SK-N-SH treated with all-trans-retinoic acid at 6 μM for 48 hours (cell line): ENCODE results near the gene SCN1A.

Experiments
- ATAC-seq: fragments of 200-7000 bp; cut with Tn5 transposase; 3 replicates; pipeline ENCODE4 v1.9.1; 2020; ENCODE audit warnings: mild to moderate bottlenecking, moderate library complexity
- ARNTL ChIP-seq: fragments of 450-650 bp; formaldehyde crosslinking; IDR thresholded peaks from 2 replicates; pipeline ENCODE4 v1.5.0; 2020; ENCODE audit warnings: low read depth, mild to moderate bottlenecking, moderate library complexity, borderline replicate concordance
- BACH2 ChIP-seq: fragments of 250-450 bp; sonication (Bioruptor Pico); IDR thresholded peaks from 2 replicates; pipeline ENCODE4 v1.9.0; 2021; ENCODE audit warnings: mild to moderate bottlenecking, borderline replicate concordance
- CSDC2 ChIP-seq: fragments of 250-450 bp; sonication (Bioruptor Pico); IDR thresholded peaks from 2 replicates; pipeline ENCODE4 v1.5.0; 2020; ENCODE audit warnings: mild to moderate bottlenecking, moderate library complexity
- CSRNP3 ChIP-seq: fragments of 250-450 bp; sonication (Bioruptor Pico); IDR thresholded peaks from 2 replicates; pipeline ENCODE4 v1.5.1; 2021; ENCODE audit warnings: mild to moderate bottlenecking, moderate library complexity
- ESRRG ChIP-seq: fragments of 250-450 bp; sonication (Bioruptor Pico); IDR thresholded peaks from 2 replicates; pipeline ENCODE4 v1.6.1; 2021; ENCODE audit warnings: mild to moderate bottlenecking
- GLIS3 ChIP-seq: fragments of 250-450 bp; sonication (Bioruptor Pico); IDR thresholded peaks from 2 replicates; pipeline ENCODE4 v1.5.0; 2020; ENCODE audit warnings: mild to moderate bottlenecking, moderate library complexity
- ISL1 ChIP-seq: fragments of 250-450 bp; sonication (Bioruptor Pico); IDR thresholded peaks from 2 replicates; pipeline ENCODE4 v2.1.2; 2022; ENCODE audit warnings: mild to moderate bottlenecking, moderate library complexity
- OSR1 ChIP-seq: fragments of 250-450 bp; sonication (Bioruptor Pico); IDR thresholded peaks from 2 replicates; pipeline ENCODE4 v1.8.0; 2022; ENCODE audit warnings: moderate library complexity, mild to moderate bottlenecking, inconsistent platforms
- PATZ1 ChIP-seq: fragments of 250-450 bp; sonication (Bioruptor Pico); IDR thresholded peaks from 2 replicates; pipeline ENCODE4 v1.8.0; 2020; ENCODE audit warnings: mild to moderate bottlenecking, moderate library complexity, borderline replicate concordance
- PPARA ChIP-seq: fragments of 250-450 bp; sonication (Bioruptor Pico); IDR thresholded peaks from 2 replicates; pipeline ENCODE4 v1.5.0; 2020; ENCODE audit warnings: mild to moderate bottlenecking, borderline replicate concordance
- RARB ChIP-seq: fragments of 250-450 bp; sonication (Bioruptor Pico); IDR thresholded peaks from 2 replicates; pipeline ENCODE4 v1.8.0; 2021; ENCODE audit warnings: mild to moderate bottlenecking, moderate library complexity
- SNAI2 ChIP-seq: fragments of 250-450 bp; sonication (Bioruptor Pico); IDR thresholded peaks from 2 replicates; pipeline ENCODE4 v1.5.0; 2020; ENCODE audit warnings: mild to moderate bottlenecking, moderate library complexity
- TCF4 ChIP-seq: fragments of 250-450 bp; sonication (Bioruptor Pico); IDR thresholded peaks from 2 replicates; pipeline ENCODE4 v1.8.0; 2021; ENCODE audit warnings: mild to moderate bottlenecking, moderate library complexity, borderline replicate concordance
- TOX ChIP-seq: fragments of 250-450 bp; sonication (Bioruptor Pico); IDR thresholded peaks from 2 replicates; pipeline ENCODE4 v1.8.0; 2021; ENCODE audit warnings: mild to moderate bottlenecking, moderate library complexity, borderline replicate concordance
- ZC3H10 ChIP-seq: fragments of 250-450 bp; sonication (Bioruptor Pico); IDR thresholded peaks from 2 replicates; pipeline ENCODE4 v1.5.1; 2021; ENCODE audit warnings: mild to moderate bottlenecking, moderate library complexity
- ZFP3 ChIP-seq: fragments of 250-450 bp; sonication (Bioruptor Pico); IDR thresholded peaks from 2 replicates; pipeline ENCODE4 v1.5.0; 2020; ENCODE audit warnings: mild to moderate bottlenecking, moderate library complexity
- ZFP30 ChIP-seq: fragments of 450-650 bp; formaldehyde crosslinking; IDR thresholded peaks from 2 replicates; pipeline ENCODE4 v1.5.0; 2022; ENCODE audit warnings: mild to moderate bottlenecking, moderate library complexity
- ZNF565 ChIP-seq: fragments of 450-650 bp; formaldehyde crosslinking; conservative IDR thresholded peaks from 2 replicates; pipeline ENCODE4 v1.5.0; 2020; ENCODE audit warnings: low read depth, mild to moderate bottlenecking, moderate library complexity
- ZNF70 ChIP-seq: fragments of 450-650 bp; formaldehyde crosslinking; IDR thresholded peaks from 2 replicates; pipeline ENCODE4 v1.5.0; 2020; ENCODE audit warnings: mild to moderate bottlenecking, moderate library complexity
- ZNF8 ChIP-seq: fragments of 450-650 bp; formaldehyde crosslinking; IDR thresholded peaks from 2 replicates; pipeline ENCODE4 v1.5.0; 2020; ENCODE audit warnings: mild to moderate bottlenecking, moderate library complexity
- TF ChIP-seq, protein P1 (sequence below): fragments of 250-450 bp; sonication (Bioruptor Pico); IDR thresholded peaks from 2 replicates; pipeline ENCODE4 v1.5.0; 2020; ENCODE audit warnings: mild to moderate bottlenecking, moderate library complexity
- TF ChIP-seq, protein P2 (sequence below): fragments of 250-450 bp; sonication (Bioruptor Pico); IDR thresholded peaks from 2 replicates; pipeline ENCODE4 v1.8.0; 2021; ENCODE audit warnings: low read depth, mild to moderate bottlenecking, moderate library complexity, borderline replicate concordance

Gene SCN1A

GRCh38 chr2:165952085-165952484 lies 175.7 kb downstream of the SCN1A start:
- TF ChIP-seq ZNF565 (CRISPR knock-in tag) (no peak), SNAI2 (no peak), ARNTL (CRISPR knock-in tag) (no peak), TCF4 (CRISPR knock-in tag) (no peak), CSRNP3 (CRISPR knock-in tag) (no peak), ESRRG (CRISPR knock-in tag) (no peak), OSR1 (no peak), ZNF70 (no peak), PATZ1 (CRISPR knock-in tag) (no peak), GLIS3 (CRISPR knock-in tag) (no peak), ZFP30 (CRISPR knock-in tag) (no peak), ZNF8 (CRISPR knock-in tag) (no peak), PPARA (no peak), RARB (no peak), BACH2 (no peak), ZFP3 (CRISPR knock-in tag) (no peak), ZC3H10 (CRISPR knock-in tag) (no peak)
- TF ChIP-seq, protein P1, sequence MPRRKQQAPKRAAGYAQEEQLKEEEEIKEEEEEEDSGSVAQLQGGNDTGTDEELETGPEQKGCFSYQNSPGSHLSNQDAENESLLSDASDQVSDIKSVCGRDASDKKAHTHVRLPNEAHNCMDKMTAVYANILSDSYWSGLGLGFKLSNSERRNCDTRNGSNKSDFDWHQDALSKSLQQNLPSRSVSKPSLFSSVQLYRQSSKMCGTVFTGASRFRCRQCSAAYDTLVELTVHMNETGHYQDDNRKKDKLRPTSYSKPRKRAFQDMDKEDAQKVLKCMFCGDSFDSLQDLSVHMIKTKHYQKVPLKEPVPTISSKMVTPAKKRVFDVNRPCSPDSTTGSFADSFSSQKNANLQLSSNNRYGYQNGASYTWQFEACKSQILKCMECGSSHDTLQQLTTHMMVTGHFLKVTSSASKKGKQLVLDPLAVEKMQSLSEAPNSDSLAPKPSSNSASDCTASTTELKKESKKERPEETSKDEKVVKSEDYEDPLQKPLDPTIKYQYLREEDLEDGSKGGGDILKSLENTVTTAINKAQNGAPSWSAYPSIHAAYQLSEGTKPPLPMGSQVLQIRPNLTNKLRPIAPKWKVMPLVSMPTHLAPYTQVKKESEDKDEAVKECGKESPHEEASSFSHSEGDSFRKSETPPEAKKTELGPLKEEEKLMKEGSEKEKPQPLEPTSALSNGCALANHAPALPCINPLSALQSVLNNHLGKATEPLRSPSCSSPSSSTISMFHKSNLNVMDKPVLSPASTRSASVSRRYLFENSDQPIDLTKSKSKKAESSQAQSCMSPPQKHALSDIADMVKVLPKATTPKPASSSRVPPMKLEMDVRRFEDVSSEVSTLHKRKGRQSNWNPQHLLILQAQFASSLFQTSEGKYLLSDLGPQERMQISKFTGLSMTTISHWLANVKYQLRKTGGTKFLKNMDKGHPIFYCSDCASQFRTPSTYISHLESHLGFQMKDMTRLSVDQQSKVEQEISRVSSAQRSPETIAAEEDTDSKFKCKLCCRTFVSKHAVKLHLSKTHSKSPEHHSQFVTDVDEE (CRISPR knock-in tag), result no peak
- TF ChIP-seq, protein P2, sequence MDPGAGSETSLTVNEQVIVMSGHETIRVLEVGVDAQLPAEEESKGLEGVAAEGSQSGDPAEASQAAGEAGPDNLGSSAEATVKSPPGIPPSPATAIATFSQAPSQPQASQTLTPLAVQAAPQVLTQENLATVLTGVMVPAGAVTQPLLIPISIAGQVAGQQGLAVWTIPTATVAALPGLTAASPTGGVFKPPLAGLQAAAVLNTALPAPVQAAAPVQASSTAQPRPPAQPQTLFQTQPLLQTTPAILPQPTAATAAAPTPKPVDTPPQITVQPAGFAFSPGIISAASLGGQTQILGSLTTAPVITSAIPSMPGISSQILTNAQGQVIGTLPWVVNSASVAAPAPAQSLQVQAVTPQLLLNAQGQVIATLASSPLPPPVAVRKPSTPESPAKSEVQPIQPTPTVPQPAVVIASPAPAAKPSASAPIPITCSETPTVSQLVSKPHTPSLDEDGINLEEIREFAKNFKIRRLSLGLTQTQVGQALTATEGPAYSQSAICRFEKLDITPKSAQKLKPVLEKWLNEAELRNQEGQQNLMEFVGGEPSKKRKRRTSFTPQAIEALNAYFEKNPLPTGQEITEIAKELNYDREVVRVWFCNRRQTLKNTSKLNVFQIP, result no peak
- no peak for ATAC-seq

- no peak for TF ChIP-seq ZNF8 (CRISPR knock-in tag)
- no peak for TF ChIP-seq PATZ1 (CRISPR knock-in tag)
- TF ChIP-seq, protein P2, result no peak
- no peak for TF ChIP-seq BACH2
- TF ChIP-seq ZNF70, result no peak
- no peak for ATAC-seq
Observed at GRCh38 chr2:165950438-165950837, 177.4 kb downstream of the SCN1A start.

GRCh38 chr2:165941827-165942226 lies 186.0 kb downstream of the SCN1A start:
- no peak for ATAC-seq
- no peak for TF ChIP-seq GLIS3 (CRISPR knock-in tag)
- no peak for TF ChIP-seq CSRNP3 (CRISPR knock-in tag)
- TF ChIP-seq BACH2, result no peak
- TF ChIP-seq ZNF70, result no peak
- no peak for TF ChIP-seq OSR1
- TF ChIP-seq SNAI2, result no peak
- no peak for TF ChIP-seq PPARA
- TF ChIP-seq ZC3H10 (CRISPR knock-in tag), result no peak
- TF ChIP-seq ISL1 (CRISPR knock-in tag), result no peak
- TF ChIP-seq, protein P2, result no peak
- TF ChIP-seq ZNF8 (CRISPR knock-in tag), result no peak
- TF ChIP-seq TOX (CRISPR knock-in tag), result no peak
- TF ChIP-seq ESRRG (CRISPR knock-in tag), result no peak
- TF ChIP-seq CSDC2, result no peak
